Measurements from ENCODE around the gene ANKRD23.
"Not testable (repeated sequence)": the region's sequence is repeated elsewhere in the genome, so short reads cannot be mapped to it uniquely, and the experiment has no call there.

ANKRD23 gene

GRCh38 chr2:96863056-96863455 is 19.2 kb upstream of the ANKRD23 start:
- DNase-seq, result not testable (repeated sequence)

- no peak for DNase-seq
Measured at GRCh38 chr2:96861074-96861473, 17.3 kb upstream of the ANKRD23 start.

GRCh38 chr2:96860065-96861029 is 16.5 kb upstream of the ANKRD23 start:
- DNase-seq, result no peak

- DNase-seq, result no peak
Measured at GRCh38 chr2:96859681-96860064, 15.9 kb upstream of the ANKRD23 start.

GRCh38 chr2:96859099-96859649 is 15.4 kb upstream of the ANKRD23 start:
- DNase-seq, result no peak

GRCh38 chr2:96857667-96858372 is 14.0 kb upstream of the ANKRD23 start, which contains the start of gene ANKRD39:
ANKRD39 (minus strand) TSS chr2:96858016; CDS start chr2:96857987, 29 bp downstream.
- peak; percentile 97 for DNase-seq

- peak; percentile 43 for DNase-seq
Measured at GRCh38 chr2:96856776-96857666, 13.2 kb upstream of the ANKRD23 start.

GRCh38 chr2:96853321-96853720 is 9.5 kb upstream of the ANKRD23 start:
- no peak for DNase-seq

GRCh38 chr2:96852667-96853066 is 8.8 kb upstream of the ANKRD23 start:
- no peak for DNase-seq

GRCh38 chr2:96848264-96848663 is 4.4 kb upstream of the ANKRD23 start:
- DNase-seq, result no peak

GRCh38 chr2:96847586-96847985 is 3.8 kb upstream of the ANKRD23 start:
- no peak for DNase-seq

- no peak for DNase-seq
Measured at GRCh38 chr2:96846825-96847224, 3.0 kb upstream of the ANKRD23 start.

GRCh38 chr2:96844405-96844808 is 586 bp upstream of the ANKRD23 start:
- DNase-seq, result no peak

GRCh38 chr2:96842600-96842999 is 1.2 kb downstream of the ANKRD23 start:
- DNase-seq, result no peak

- DNase-seq, result no peak
Measured at GRCh38 chr2:96841701-96842495, 1.9 kb downstream of the ANKRD23 start.

- DNase-seq, result no peak
Measured at GRCh38 chr2:96839875-96840850, 3.7 kb downstream of the ANKRD23 start.

- DNase-seq, result no peak
Measured at GRCh38 chr2:96839293-96839874, 4.4 kb downstream of the ANKRD23 start.

- DNase-seq, result no peak
Measured at GRCh38 chr2:96838345-96839292, 5.2 kb downstream of the ANKRD23 start.

- no peak for DNase-seq
Measured at GRCh38 chr2:96837575-96837974, 6.2 kb downstream of the ANKRD23 start.
